SK-N-MC (cell line): ENCODE data around the gene ATXN1.

Experiments used
- EZH2 ChIP-seq: fragments of 200-600 bp; sonication (generic); IDR thresholded peaks from one replicate; pipeline ENCODE4 v1.6.1; 2017; ENCODE audit warnings: antibody characterized with exemption
- POLR2AphosphoS5 ChIP-seq: IDR thresholded peaks from 2 replicates; pipeline ENCODE4 v1.6.1; 2012; ENCODE audit warnings: mild to moderate bottlenecking, low read depth, low read length, borderline replicate concordance

- TF ChIP-seq EZH2 (no peak), POLR2AphosphoS5 (no peak)
These were observed 449.5 kb downstream of the ATXN1 start for GRCh38 chr6:16311763-16312162.
